Brain microvascular endothelial cell (primary cell): ENCODE results near the gene CTAGE9.

Experiments used
- DNase-seq: peaks from one replicate; pipeline ENCODE4 v3.0.0-alpha.2; 2020
- H3K27ac ChIP-seq: fragments of 250-450 bp; sonication (Bioruptor Pico); 2 replicates; pipeline ENCODE4 v1.5.1; 2020; ENCODE audit warnings: mild to moderate bottlenecking, moderate library complexity
- H3K27me3 ChIP-seq: fragments of 250-450 bp; sonication (Bioruptor Pico); replicated peaks from 2 replicates; pipeline ENCODE4 v1.5.1; 2020; ENCODE audit warnings: mild to moderate bottlenecking
- H3K36me3 ChIP-seq: fragments of 250-450 bp; sonication (Bioruptor Pico); replicated peaks from 2 replicates; pipeline ENCODE4 v1.5.1; 2020; ENCODE audit warnings: mild to moderate bottlenecking
- H3K4me3 ChIP-seq: 2 replicates; pipeline ENCODE4 v1.5.1; 2011; ENCODE audit warnings: low read depth, mild to moderate bottlenecking, control low read depth, low read length, moderate library complexity
- CTCF ChIP-seq: IDR thresholded peaks from 2 replicates; pipeline ENCODE4 v1.5.1; 2011; ENCODE audit warnings: low read depth, mild to moderate bottlenecking, moderate library complexity, low read length, control low read depth, inconsistent platforms; ENCODE audit errors: missing control alignments
- in situ Hi-C: cut with HindIII; loops from 2 replicates; pipeline ENCODE4 v1.10.0; 2017; ENCODE audit warnings: low sequenced_read_pairs, low pct_ligation_motif_present

The CTAGE9 gene

GRCh38 chr6:131740161-131740560, 29.3 kb upstream of the CTAGE9 start:
- DNase-seq = peak; percentile 61
- Histone ChIP-seq H3K27ac (no peak overlapping the region), H3K36me3 (no peaks in the 10 kb centered on the region), H3K27me3 (no peaks in the 10 kb centered on the region), H3K4me3 (no peak overlapping the region)
- TF ChIP-seq CTCF = no peak
- in situ Hi-C loops = no loop called here

- no peak for DNase-seq
- Histone ChIP-seq H3K36me3 (no peaks in the 10 kb centered on the region), H3K27ac (no peak overlapping the region), H3K4me3 (no peak overlapping the region), H3K27me3 (no peaks in the 10 kb centered on the region)
- no peak for TF ChIP-seq CTCF
- in situ Hi-C loops = no loop called here
Observed at GRCh38 chr6:131739136-131739535, 28.3 kb upstream of the CTAGE9 start.

- Histone ChIP-seq H3K36me3 (no peaks in the 10 kb centered on the region), H3K4me3 (no peak overlapping the region), H3K27me3 (no peaks in the 10 kb centered on the region), H3K27ac (no peak overlapping the region)
- TF ChIP-seq CTCF = no peak
- no peak for DNase-seq
- in situ Hi-C loops = no loop called here
Observed at GRCh38 chr6:131736811-131737210, 26.0 kb upstream of the CTAGE9 start.

- Histone ChIP-seq H3K4me3 (no peak overlapping the region), H3K27me3 (no peaks in the 10 kb centered on the region), H3K27ac (no peak overlapping the region), H3K36me3 (no peaks in the 10 kb centered on the region)
- DNase-seq = no peak
- in situ Hi-C loops = no loop called here
- no peak for TF ChIP-seq CTCF
Observed at GRCh38 chr6:131736003-131736596, 25.3 kb upstream of the CTAGE9 start.

GRCh38 chr6:131733376-131734016, 22.7 kb upstream of the CTAGE9 start:
- in situ Hi-C loops = no loop called here
- no peak overlapping the region for H3K4me3 ChIP-seq
- H3K27me3 ChIP-seq = no peaks in the 10 kb centered on the region
- no peak for TF ChIP-seq CTCF
- peak; percentile 95 for DNase-seq
- H3K27ac ChIP-seq = peak overlapping the region; percentile 88
- H3K36me3 ChIP-seq = no peaks in the 10 kb centered on the region

GRCh38 chr6:131731224-131731623, 20.4 kb upstream of the CTAGE9 start:
- no peak for DNase-seq
- H3K36me3 ChIP-seq = no peaks in the 10 kb centered on the region
- no peaks in the 10 kb centered on the region for H3K27me3 ChIP-seq
- TF ChIP-seq CTCF = no peak
- H3K27ac ChIP-seq = no peak overlapping the region
- in situ Hi-C loops = no loop called here
- H3K4me3 ChIP-seq = no peak overlapping the region
